GF-D8 (cell line): ENCODE results near the gene PCDHGA8.
"Not testable (repeated sequence)": the region's sequence is repeated elsewhere in the genome, so short reads cannot be mapped to it uniquely, and the experiment has no call there.

Experiments used
- DNase-seq: peaks from one replicate; lab custom pipeline; 2025; lab: John Stamatoyannopoulos, UW

The PCDHGA8 gene

GRCh38 chr5:141392429-141393198 is at the start of gene PCDHGA8:
Gene PCDHGA8, plus strand, starts transcription at chr5:141392633. Its CDS starts 181 bp downstream, at chr5:141392814.
- no peak for DNase-seq

- no peak for DNase-seq
These were observed 49.7 kb upstream of the PCDHGA8 start for GRCh38 chr5:141342773-141343172.

- DNase-seq: no peak
These were observed 49.0 kb upstream of the PCDHGA8 start, which contains the start of gene PCDHGA3 for GRCh38 chr5:141343242-141343952. Gene PCDHGA3, plus strand, starts transcription at chr5:141343829. Its CDS starts 205 bp downstream, at chr5:141344034.

GRCh38 chr5:141343953-141344463 is 48.4 kb upstream of the PCDHGA8 start:
- no peak for DNase-seq

GRCh38 chr5:141345327-141345726 is 47.1 kb upstream of the PCDHGA8 start:
- no peak for DNase-seq

GRCh38 chr5:141346017-141346416 is 46.4 kb upstream of the PCDHGA8 start:
- not testable (repeated sequence) for DNase-seq

GRCh38 chr5:141349917-141350619 is 42.4 kb upstream of the PCDHGA8 start, which contains the start of gene PCDHGB1:
Gene PCDHGB1, plus strand, starts transcription at chr5:141350099. Its CDS starts 162 bp downstream, at chr5:141350261.
- no peak for DNase-seq

GRCh38 chr5:141351591-141351990 is 40.8 kb upstream of the PCDHGA8 start:
- no peak for DNase-seq

- DNase-seq: no peak
These were observed 37.4 kb upstream of the PCDHGA8 start, which contains the start of gene PCDHGA4 for GRCh38 chr5:141354900-141355469. Gene PCDHGA4, plus strand, starts transcription at chr5:141355021. Its CDS starts 87 bp downstream, at chr5:141355108.

GRCh38 chr5:141355641-141356040 is 36.8 kb upstream of the PCDHGA8 start:
- no peak for DNase-seq

- DNase-seq: no peak
These were observed 36.3 kb upstream of the PCDHGA8 start for GRCh38 chr5:141356133-141356532.

GRCh38 chr5:141356950-141357349 is 35.5 kb upstream of the PCDHGA8 start:
- DNase-seq: no peak

GRCh38 chr5:141359790-141360426 is 32.5 kb upstream of the PCDHGA8 start, which contains the start of gene PCDHGB2:
Gene PCDHGB2, plus strand, starts transcription at chr5:141359994. Its CDS starts 142 bp downstream, at chr5:141360136.
- DNase-seq: peak; percentile 3

GRCh38 chr5:141360685-141361084 is 31.7 kb upstream of the PCDHGA8 start:
- DNase-seq: no peak

- no peak for DNase-seq
These were observed 29.7 kb upstream of the PCDHGA8 start for GRCh38 chr5:141362719-141363118.

- DNase-seq: no peak
These were observed 28.3 kb upstream of the PCDHGA8 start, which contains the start of gene PCDHGA5 for GRCh38 chr5:141363952-141364660. Gene PCDHGA5, plus strand, starts transcription at chr5:141364162. Its CDS starts 169 bp downstream, at chr5:141364331.

- DNase-seq: no peak
These were observed 26.2 kb upstream of the PCDHGA8 start for GRCh38 chr5:141366016-141366896.

GRCh38 chr5:141369994-141370848 is 22.2 kb upstream of the PCDHGA8 start, which contains the start of gene PCDHGB3:
Gene PCDHGB3, plus strand, starts transcription at chr5:141370242. Its CDS starts 153 bp downstream, at chr5:141370395.
- no peak for DNase-seq
